HK-2 (cell line): ENCODE data around the gene TCEA2.
A peak's percentile ranks its signal among the peaks of the same experiment; 100 is the strongest.

Experiments
- DNase-seq: peaks from one replicate; pipeline ENCODE4 v3.0.0-alpha.2; 2018; ENCODE audit not compliant: unreplicated experiment

TCEA2 gene

GRCh38 chr20:64065062-64065973 is 2.3 kb downstream of the TCEA2 start:
- DNase-seq: no peak

DNA sequence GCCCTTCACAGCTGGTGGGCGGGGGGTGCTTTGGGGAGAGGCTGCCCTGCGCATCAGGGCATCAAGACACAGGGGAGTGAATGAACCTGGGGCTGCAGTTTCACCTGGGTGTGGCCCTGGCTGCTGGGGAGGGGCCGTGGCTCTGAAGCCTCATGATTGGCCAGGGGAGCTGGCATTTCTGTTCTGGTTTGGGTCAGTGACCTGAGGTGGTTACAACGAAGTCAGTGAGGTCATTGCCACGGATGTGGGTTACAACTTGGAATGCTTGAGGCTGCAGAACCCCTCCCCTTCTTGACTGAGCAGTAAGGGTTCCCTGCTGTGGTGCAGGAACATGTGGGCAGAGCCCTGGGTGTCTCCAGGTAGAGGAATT is 3.0 kb downstream of the TCEA2 start:
- DNase-seq: peak; percentile 89

DNA sequence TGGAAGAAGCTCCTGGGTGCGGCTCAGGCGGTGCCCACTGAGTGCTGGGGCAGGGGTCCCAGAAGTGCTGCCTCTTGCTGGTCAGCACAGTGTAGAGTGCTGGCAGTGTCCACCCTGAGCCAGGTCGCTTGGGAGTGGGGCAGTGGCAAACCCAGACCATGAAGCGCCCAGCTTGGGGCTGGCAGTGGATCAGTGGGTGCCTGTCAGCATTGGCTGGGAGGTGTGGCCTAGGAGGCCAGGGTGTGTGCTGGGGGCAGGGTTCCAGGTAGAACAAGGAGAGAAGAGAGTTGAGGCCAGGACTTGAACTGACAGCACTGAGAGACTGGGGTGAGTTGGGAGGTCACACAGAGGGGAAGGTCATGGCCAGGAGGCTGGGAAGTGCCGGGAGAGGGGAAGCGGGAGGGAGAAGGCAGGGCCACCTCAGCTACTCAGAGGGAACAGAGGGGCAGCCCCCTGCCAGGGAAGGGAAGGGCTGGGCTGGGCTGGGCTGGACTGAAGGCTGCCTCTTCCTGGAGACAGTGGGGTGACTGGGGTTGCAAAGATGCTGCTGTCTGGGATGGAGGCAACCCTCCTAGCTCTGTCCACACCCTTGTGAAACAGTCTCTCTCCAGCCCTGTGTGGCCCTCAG is 4.1 kb downstream of the TCEA2 start:
- no peak for DNase-seq

GRCh38 chr20:64067733-64068307 is 4.8 kb downstream of the TCEA2 start:
- no peak for DNase-seq

DNA sequence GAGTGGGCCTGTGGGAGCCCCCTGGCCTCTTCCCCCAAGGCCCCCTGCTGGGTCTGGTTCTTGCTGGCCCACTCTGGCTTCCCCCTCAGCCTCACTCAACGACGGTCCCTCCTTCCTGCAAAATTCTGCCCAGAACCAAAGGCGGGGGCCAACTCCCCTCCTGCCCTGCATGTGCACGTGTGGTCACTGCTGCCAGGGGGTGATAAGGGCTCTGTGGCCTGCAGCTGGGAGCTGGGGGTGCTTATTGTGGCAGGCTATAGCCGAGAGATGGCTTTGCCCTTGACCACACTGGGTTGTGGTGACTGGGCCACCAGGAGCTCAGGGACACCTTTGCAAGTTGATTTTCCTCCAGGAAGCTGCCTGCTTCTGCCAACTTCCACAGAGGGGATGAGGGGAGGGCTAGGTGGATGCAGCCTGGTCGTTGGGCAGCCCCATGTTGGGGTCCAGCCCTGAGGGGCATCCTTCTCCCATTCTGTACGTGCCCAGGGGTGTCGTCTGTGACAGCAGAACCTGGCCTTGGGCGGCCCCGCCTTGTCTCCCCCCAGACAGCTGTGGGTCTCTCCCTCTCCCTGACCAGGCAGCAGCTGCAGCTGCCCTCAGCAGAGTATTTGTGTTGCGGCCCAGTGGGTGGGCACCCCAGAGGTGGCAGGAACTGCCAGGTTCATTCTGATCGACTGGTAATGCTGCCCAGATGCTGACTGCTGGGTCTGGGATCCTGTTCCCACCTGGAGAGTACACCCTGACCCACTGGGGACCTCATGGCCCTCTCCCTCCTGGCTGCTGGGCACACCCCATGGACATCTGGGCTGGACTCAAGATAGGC is 5.6 kb downstream of the TCEA2 start:
- DNase-seq: no peak

DNA sequence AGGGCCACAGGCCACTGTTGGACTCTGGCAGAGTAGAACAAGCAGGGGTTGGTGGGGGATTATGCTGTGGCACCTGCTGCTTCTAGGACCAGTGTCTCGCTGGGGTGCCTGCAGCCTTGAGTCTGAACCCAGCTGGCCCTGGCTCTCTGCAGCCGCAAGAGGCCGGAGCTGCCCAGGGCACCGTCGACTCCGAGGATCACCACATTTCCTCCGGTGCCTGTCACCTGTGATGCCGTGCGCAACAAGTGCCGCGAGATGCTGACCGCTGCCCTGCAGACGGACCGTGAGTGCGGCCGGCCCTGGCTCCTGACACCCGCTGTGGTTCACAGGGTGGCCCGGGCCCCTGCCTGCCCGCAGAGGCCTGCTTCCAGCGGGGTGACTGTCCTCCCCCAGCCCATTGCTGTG is 6.2 kb downstream of the TCEA2 start:
- no peak for DNase-seq

DNA sequence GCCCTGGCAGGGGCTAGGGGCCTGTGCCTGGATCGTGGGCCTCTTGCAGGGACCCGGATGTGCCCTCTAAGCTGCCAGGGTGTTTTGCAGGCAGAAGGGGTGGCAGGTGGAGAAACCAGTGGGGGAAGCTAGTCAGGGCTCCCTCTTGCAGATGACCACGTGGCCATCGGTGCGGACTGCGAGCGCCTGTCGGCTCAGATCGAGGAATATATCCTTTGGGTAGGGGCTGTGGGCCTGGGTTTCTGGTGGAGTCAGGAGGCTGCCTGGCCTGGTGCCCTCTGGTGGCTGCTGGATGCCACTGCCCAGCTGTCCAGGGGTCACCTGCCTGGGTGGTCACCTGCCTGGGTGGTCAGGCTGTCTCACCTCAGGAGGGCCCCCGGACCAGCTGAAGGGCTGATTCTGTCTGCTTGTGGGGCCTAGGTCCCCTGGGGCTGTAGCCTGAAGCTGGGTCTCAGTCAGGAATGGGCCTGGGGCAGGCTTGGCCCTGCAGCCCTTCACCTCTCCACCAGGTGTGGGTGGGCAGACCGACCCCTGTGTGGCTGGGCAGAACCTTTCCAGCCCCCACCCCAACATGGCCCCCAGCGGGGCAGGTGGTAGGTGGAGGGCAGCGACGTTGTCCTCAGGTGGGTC is 6.7 kb downstream of the TCEA2 start:
- DNase-seq: peak; percentile 60

- DNase-seq: no peak
Observed at GRCh38 chr20:64070244-64070993, 7.4 kb downstream of the TCEA2 start.

DNA sequence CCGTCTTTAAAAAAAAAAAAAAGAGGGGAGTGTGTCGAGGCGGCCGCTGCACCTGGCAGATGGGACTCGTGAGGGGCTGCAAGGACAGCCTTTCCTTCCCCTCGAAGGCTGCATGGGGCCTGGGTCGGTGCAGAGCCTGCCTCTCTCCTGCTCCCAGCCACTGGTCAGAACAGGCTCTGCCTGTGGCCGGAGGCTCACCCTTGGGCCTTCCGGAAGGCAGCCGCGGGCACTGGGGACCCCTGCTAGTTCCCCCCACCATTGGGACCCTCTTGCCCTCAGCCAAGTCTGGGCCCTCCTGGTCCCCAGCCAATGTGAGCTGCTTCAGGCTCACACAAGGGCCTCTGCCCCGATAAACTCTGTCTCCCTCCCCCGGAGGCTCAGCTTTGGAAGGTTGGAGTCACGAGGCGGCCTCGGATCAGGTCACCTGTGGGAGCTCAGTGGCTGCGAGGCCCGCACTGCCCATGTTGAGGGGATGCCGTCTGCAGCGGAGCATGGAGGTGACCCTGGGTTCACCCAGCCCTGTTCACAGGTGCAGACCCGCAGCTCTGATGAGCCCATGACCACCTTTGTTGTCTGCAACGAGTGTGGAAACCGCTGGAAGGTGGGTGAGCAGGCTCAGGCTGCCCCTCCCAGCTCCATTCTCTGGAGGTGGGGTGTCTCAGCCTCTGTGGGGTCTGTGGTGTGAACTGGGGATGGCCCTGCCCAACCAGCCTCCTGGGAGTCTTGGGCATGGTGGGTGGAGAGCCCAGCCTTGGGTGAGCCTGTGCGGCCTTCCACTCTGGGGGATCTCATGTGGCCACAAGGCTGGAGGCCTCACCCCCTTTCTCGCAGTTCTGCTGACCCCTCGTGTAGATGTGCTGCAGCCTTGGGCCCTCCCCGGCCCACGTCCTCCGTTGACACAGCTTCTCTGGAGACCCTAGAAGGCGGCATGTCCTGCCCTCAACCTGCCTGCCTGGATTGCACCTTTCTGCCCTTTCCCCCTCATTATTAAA is 8.6 kb downstream of the TCEA2 start:
- DNase-seq: no peak

- DNase-seq: no peak
Observed at GRCh38 chr20:64072498-64073063, 9.6 kb downstream of the TCEA2 start.

GRCh38 chr20:64073476-64074183 is 10.6 kb downstream of the TCEA2 start:
- no peak for DNase-seq

GRCh38 chr20:64074184-64074789 is 11.3 kb downstream of the TCEA2 start:
- DNase-seq: no peak

DNA sequence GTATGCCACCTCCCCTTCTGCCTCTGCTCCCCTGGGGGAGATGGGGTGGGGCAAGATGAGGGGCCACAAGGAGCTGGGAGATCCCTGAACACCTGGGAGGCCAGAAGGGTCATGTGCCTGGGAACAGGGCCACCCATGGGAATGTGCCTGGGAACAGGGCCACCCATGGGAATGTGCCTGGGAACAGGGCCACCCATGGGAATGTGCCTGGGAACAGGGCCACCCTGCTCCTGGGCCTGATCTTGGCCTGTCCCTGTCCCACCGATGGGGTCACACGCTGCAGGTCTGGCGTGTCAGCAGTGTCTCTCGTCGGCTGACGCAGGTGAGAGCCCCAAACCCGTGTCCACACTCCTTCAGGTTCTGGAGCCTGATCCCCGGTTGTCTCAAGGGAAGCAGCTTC is 12.0 kb downstream of the TCEA2 start:
- DNase-seq: no peak

DNA sequence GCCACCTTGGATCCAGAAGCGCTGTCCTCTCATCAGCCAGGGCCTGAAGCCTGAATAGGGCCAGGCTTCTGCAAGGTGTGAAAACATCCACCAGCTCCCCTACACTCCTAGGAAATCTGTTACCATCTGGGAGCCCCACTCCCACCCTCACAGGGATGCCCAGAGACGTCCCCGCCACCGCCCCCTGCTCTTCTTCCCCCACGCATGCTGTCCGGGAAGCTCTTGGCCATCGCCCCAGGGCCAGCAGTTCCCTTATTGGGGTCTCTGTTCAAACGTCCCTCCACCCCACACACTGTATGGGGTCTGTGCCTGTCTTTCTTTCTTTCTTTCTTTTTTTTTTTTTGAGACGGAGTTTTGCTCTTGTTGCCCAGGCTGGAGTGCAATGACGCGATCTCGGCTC is 12.6 kb downstream of the TCEA2 start:
- no peak for DNase-seq

DNA sequence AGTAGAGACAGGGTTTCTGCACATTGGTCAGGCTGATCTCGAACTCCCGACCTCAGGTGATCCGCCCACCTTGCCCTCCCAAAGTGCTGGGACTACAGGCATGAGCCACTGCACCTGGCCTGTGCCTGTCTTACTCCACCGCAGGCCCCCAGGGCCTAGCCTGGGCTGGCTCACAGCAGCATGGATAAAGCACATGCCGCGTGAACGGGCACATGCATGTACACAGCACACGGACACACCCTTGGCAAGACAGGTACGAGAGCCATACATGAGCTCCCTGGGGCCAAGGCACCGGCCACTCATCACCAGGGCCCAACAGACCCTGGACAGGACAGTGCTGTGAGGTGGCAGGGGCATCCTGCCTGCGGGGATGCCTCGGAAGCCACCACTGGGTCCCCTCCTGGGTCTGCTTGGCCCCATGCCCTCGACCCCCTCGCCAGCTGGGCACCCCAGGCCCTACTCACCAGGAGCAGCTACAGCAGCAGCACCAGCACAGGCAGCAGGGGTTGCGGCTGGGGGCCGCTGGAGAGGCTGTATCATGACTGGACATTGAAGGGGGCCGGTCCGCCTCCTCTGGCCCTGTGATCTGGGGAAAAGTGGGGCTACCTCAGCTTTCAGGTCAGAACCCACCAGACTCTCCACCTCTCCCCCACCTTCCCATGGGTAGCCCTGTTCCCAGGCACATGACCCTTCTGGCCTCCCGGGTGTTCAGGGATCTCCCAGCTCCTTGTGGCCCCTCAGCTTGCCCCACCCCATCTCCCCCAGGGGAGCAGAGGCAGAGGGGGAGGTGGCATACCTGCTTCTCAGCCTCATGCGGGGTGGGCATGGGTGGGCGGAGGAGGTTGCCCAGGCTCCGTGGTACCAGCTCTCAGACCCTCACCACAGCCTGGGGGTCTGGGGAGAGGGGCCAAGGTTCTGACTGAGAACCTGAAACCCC is 13.3 kb downstream of the TCEA2 start:
- no peak for DNase-seq

- no peak for DNase-seq
Observed at GRCh38 chr20:64077094-64077493, 14.1 kb downstream of the TCEA2 start.

- DNase-seq: no peak
Observed at GRCh38 chr20:64077541-64077875, 14.5 kb downstream of the TCEA2 start.
